HG03439 (cell line): ENCODE data around the gene KIF3C.
"Not testable (repeated sequence)": the region's sequence is repeated elsewhere in the genome, so short reads cannot be mapped to it uniquely, and the experiment has no call there.

ENCODE experiments used
- ATAC-seq: cut with Tn5 transposase; IDR thresholded peaks from one replicate; pipeline ENCODE4 v1.9.1; 2021; ENCODE audit warnings: mild to moderate bottlenecking, moderate library complexity; ENCODE audit not compliant: unreplicated experiment

Gene KIF3C

DNA sequence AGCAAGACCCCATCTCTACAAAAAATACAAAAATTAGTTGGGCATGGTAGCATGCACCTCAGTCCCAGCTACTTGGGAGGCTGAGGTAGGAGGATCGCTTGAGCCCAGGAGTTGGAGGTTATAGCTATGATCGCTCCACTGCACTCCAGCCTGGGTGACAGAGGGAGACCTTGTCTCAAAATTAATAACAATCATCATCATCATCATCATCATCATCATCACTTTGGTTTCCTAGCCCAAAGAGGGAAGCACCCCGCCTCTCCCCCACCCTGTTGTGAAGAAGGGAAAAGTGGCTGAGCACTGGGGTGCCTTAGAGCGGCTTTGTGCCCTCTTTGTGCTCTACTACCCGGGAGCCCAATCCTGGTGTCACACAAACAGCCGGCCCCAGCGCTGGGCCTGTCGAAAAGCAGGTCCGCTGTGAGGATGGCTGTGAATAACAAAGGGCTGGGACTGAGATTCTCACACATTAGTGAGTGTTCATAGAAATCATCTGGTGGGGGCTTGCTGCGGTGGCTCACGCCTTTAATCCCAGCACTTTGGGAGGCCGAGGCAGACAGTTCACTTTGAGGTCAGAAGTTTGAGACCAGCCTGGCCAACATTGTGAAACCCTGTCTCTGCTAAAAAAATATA is 61.4 kb downstream of the KIF3C start:
- ATAC-seq, result no peak

GRCh38 chr2:25920336-25920735 is 62.0 kb downstream of the KIF3C start:
- ATAC-seq, result no peak

- no peak for ATAC-seq
Measured at GRCh38 chr2:25917832-25918231, 64.5 kb downstream of the KIF3C start.

- ATAC-seq, result not testable (repeated sequence)
Measured at GRCh38 chr2:25917411-25917810, 64.9 kb downstream of the KIF3C start.

GRCh38 chr2:25915944-25916772 is 66.1 kb downstream of the KIF3C start:
- ATAC-seq, result not testable (repeated sequence)

- not testable (repeated sequence) for ATAC-seq
Measured at GRCh38 chr2:25915411-25915810, 66.9 kb downstream of the KIF3C start.

DNA sequence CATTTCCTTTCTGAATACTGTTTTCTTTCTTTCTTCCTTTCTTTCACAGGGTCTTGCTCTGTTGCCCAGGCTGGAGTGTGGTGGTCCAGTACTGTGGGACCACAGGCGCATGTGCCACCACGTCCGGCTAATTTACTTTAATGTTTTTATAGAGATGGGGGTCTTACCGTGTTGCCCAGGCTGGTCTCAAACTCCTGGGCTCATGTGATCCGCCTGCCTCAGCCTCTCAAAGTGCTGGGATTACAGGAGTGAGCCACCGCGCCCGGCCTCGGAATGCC is 68.7 kb downstream of the KIF3C start:
- ATAC-seq, result not testable (repeated sequence)

- ATAC-seq, result no peak
Measured at GRCh38 chr2:25912851-25913695, 69.2 kb downstream of the KIF3C start.

GRCh38 chr2:25909574-25909973 is 72.7 kb downstream of the KIF3C start:
- ATAC-seq, result not testable (repeated sequence)

- no peak for ATAC-seq
Measured at GRCh38 chr2:25905126-25905525, 77.2 kb downstream of the KIF3C start.

- no peak for ATAC-seq
Measured at GRCh38 chr2:25903216-25903776, 79.0 kb downstream of the KIF3C start.

- no peak for ATAC-seq
Measured at GRCh38 chr2:25899404-25899970, 82.8 kb downstream of the KIF3C start.

DNA sequence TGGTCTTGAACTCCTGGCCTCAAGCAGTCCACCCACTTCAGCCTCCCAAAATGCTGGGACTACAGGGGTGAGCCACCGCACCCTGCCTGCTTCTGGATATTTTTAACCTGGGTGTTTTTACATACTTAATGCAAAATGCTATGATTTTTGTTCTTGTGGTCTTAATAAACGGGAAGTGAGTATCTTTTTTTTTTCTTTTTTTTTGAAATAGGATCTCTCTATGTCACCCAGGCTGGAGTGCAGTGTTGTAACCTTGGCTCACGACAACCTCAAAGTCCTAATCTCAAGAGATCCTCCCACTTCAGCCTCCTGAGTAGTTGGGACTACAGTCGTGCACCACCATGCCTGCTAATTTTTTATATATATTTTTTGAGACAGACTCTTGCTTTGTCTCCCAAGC is 84.8 kb downstream of the KIF3C start:
- no peak for ATAC-seq

DNA sequence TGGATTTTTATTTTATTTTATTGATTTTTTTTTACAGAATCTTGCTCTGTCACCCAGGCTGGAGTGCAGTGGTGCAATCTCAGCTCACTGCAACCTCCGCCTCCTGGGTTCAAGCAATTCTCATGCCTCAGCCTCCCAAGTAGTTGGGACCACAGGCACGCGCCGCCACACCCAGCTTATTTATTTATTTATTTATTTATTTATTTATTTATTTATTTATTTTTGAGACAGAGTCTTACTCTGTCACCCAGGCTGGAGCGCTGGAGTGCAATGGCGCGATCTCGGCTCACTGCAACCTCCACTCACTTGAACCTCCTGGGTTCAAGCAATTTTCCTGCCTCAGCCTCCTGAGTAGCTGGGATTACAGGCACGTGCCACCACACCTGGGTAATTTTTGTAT is 86.0 kb downstream of the KIF3C start:
- not testable (repeated sequence) for ATAC-seq

- no peak for ATAC-seq
Measured at GRCh38 chr2:25895610-25896009, 86.7 kb downstream of the KIF3C start.

DNA sequence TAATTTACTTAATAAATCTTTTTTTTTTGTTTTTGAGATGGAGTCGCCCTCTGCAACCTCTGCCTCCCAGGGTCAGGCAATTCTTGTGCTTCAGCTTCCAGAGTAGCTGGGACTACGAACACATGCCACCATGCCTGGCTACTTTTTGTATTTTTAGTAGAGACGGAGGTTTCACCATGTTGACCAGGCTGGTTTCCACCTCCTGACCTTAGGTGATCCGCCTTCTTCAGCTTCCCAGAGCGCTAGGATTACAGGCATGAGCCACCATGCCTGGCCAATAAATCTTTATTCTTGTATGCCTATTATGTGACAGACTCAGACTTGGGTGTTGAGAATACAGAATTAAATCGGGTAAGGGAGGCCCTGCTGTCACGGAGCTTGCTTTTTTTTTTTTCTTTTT is 87.3 kb downstream of the KIF3C start:
- ATAC-seq, result no peak

- ATAC-seq, result no peak
Measured at GRCh38 chr2:25894135-25894830, 88.0 kb downstream of the KIF3C start.

GRCh38 chr2:25891672-25892071 is 90.6 kb downstream of the KIF3C start:
- no peak for ATAC-seq

DNA sequence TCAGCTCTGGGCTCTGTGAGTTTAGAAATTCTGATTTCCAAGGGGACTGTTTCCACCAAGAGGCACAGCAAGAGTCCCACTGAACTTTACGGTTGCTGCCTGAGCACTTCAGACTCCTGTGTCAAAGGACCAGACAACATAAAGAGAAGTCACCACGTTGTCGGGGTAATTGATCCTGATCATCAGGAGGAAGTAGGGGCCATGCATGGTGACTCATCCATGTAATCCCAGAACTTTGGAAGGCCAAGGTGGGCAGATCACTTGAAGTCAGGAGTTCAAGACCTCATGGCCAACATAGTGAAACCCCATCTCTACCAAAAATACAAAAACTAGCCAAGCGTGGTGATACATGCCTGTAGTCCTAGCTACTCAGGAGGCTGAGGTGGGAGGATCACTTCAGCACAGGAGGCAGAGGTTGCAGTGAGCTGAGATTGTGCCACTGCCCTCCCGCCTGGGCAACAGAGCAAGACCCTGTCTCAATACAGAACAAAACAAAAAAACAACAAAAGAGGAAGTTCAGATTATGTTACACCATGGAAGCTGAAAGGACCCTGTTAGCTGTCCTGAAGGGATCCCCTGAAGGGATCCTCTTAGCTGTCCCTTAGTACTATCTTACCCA is 94.6 kb downstream of the KIF3C start:
- no peak for ATAC-seq

DNA sequence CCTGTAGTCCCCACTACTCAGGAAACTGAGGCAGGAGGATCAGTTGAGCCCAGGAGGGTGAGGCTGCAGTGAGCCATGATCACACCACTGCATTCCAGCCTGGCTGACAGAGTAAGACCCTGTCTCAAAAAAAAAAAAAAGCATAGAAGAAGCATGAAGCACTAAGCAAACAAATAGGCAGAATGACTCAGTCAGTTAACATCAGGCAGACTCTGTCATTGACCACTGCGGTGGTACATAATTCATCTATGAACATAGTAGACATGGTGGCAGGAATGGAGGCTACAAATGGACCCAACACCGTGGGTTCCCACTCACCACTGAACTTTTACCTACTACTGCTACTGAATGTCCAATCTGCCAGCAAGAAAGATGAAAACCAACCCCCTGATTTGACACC is 96.4 kb downstream of the KIF3C start:
- ATAC-seq, result no peak
